ENCODE data around the gene BICC1.

DNA sequence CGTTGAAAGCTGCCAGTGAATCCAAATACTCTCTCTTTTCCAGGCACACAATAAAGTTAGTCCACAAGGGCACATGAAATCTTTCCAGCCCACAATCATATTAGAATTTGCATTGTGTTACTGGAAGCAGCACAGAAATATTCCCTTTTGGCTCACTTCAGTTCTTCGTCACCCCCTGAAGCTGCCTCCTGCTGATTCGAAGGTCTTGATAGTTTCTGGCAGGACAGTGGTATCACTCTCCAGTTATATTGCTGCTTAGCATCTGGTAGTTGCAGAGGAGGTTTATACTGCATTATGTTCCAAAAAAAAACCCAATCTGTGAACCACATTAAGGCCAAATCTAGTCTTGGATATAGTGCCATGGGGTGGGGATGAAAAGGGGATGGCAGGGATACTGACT is 253.2 kb downstream of the BICC1 start:
- TF ChIP-seq ATF3 (IDR thresholded peaks at IDR 0.05; ENCODE audit: insufficient read depth, low read depth, low read length) (no peak), CTCF (IDR thresholded peaks at IDR 0.05; ENCODE audit: control extremely low read depth in 1 of 3, insufficient read depth in 1 of 3, low read depth in 1 of 3, low read length in 3 of 3) (no peak), CHD2 (IDR thresholded peaks at IDR 0.05; ENCODE audit: low read length) (no peak), GTF2F1 (IDR thresholded peaks at IDR 0.05; ENCODE audit: borderline replicate concordance, low read depth, low read length) (no peak), SIN3A (conservative IDR thresholded peaks at IDR 0.05 in 1 of 2, IDR thresholded peaks at IDR 0.05 in 1 of 2; ENCODE audit: low read depth in 1 of 2, low read length in 2 of 2) (no peak), ZNF274 (IDR thresholded peaks at IDR 0.05; ENCODE audit: borderline replicate concordance, extremely low read depth, low read length) (no peak), EZH2 (IDR thresholded peaks at IDR 0.05; ENCODE audit: low read depth, low read length, severe bottlenecking) (no peak), YY1 (IDR thresholded peaks at IDR 0.05; ENCODE audit: low read depth, low read length) (no peak), TEAD4 (IDR thresholded peaks at IDR 0.05; ENCODE audit: low read depth, low read length) (no peak), SP1 (IDR thresholded peaks at IDR 0.05; ENCODE audit: low read depth, low read length) (no peak), POLR2AphosphoS5 (IDR thresholded peaks at IDR 0.05; ENCODE audit: low read depth, low read length) (no peak)
